ENCODE data around the gene FLNB. TPM values are rescaled to one million over a fixed set of nuclear protein-coding genes. Genes with fewer than 3 reads are reported as not detected.

The FLNB gene
- total RNA-seq, 1 donor from 2014 or later, result 40.4 TPM

DNA sequence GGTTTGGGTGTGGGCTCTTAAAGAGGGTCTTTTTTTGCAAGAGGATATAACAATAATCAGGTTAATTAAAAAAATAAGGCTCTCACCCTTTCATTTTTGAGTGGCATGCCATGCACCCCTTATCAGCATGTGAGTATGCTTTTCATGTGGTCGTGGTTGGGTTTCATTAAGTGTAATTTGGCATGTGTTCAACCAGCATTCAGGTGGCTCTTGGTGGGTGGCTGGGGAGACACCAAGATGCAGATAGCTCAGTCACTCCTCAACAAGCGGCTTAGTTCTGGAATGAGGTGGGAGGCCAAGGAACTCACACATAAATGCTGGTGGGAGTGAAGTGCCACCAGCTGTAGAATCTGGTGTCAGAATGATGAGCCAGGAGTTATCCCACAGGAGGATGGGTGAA lies 66.8 kb downstream of the FLNB start:
- H3K4me3 Mint-ChIP-seq, result no peak overlapping the region
- no peaks in the 10 kb centered on the region for H3K27me3 Mint-ChIP-seq (ENCODE audit: low read depth)
- no peak overlapping the region for H3K27ac Mint-ChIP-seq (ENCODE audit: unreplicated experiment)

DNA sequence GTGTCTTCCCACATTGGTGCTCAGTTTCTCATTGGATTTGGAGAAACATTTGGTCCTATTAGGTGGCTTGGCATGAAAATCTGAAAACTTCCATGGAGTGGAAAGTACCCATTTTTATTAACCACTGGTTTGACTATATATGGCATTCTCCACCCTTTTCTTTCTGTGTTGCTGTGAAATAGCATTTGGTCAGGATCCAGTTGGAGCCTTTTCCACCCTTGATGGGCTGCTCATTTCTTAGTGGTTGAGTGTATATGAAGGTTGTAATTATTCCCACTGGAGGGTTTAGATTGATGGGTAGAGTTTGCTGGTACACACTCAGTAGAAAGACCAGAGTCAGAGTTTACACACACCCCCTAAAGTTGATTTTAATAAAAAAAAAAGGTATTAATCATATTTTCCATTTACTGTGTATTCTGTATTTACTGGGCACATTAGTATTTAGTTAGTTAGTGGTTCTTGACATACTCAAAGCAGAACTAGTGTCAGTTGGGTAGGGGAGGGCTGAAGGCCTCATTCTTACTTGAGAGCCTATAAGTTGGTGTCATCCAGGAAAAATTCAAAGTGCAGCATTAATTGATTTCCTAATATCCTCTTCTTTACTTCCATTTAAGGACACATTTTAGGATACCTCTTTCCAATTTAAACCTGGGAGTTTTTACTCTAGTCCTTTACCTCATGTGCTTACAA lies 69.5 kb downstream of the FLNB start:
- Mint-ChIP-seq H3K27ac (ENCODE audit: unreplicated experiment) (no peak overlapping the region), H3K36me3 (ENCODE audit: low read depth) (peaks cover 9% of the 10 kb centered on the region), H3K4me3 (no peak overlapping the region), H3K9me3 (no peaks in the 10 kb centered on the region), H3K4me1 (peaks cover 7% of the 10 kb centered on the region), H3K27me3 (ENCODE audit: low read depth) (no peaks in the 10 kb centered on the region)
- DNase-seq (ENCODE audit: low read depth, low spot score), result no peak
- TF ChIP-seq, protein P1, sequence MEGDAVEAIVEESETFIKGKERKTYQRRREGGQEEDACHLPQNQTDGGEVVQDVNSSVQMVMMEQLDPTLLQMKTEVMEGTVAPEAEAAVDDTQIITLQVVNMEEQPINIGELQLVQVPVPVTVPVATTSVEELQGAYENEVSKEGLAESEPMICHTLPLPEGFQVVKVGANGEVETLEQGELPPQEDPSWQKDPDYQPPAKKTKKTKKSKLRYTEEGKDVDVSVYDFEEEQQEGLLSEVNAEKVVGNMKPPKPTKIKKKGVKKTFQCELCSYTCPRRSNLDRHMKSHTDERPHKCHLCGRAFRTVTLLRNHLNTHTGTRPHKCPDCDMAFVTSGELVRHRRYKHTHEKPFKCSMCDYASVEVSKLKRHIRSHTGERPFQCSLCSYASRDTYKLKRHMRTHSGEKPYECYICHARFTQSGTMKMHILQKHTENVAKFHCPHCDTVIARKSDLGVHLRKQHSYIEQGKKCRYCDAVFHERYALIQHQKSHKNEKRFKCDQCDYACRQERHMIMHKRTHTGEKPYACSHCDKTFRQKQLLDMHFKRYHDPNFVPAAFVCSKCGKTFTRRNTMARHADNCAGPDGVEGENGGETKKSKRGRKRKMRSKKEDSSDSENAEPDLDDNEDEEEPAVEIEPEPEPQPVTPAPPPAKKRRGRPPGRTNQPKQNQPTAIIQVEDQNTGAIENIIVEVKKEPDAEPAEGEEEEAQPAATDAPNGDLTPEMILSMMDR (conservative IDR thresholded peaks at IDR 0.05), result no peak

More for the DNA sequence above, 66.8 kb downstream of the FLNB start:
- Mint-ChIP-seq H3K36me3 (ENCODE audit: low read depth) (peaks cover 7% of the 10 kb centered on the region), H3K9me3 (no peaks in the 10 kb centered on the region), H3K4me1 (peaks cover 4% of the 10 kb centered on the region)
- no peak for DNase-seq (ENCODE audit: low read depth, low spot score)
- TF ChIP-seq, protein P1 (conservative IDR thresholded peaks at IDR 0.05), result no peak

DNA sequence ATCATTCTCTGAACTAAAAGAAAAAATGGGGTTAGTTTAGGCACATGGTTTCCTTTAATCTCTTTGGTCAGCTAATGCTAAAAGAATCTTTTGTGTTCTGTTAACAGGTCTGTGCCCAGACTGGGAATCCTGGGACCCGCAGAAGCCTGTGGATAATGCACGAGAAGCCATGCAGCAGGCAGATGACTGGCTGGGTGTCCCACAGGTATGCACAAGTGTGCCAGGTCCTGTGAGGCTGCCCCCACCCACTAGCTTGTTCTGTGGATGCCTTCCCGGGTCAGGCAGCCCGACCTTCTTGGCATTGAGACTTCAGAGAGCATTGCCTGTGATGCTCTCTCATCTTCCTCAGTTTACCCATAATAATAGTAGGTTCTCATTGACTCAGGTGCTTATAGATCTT lies 70.4 kb downstream of the FLNB start:
- Mint-ChIP-seq H3K4me3 (no peak overlapping the region), H3K4me1 (peaks cover 7% of the 10 kb centered on the region), H3K27ac (ENCODE audit: unreplicated experiment) (no peak overlapping the region), H3K9me3 (no peaks in the 10 kb centered on the region), H3K27me3 (ENCODE audit: low read depth) (no peaks in the 10 kb centered on the region), H3K36me3 (ENCODE audit: low read depth) (peaks cover 9% of the 10 kb centered on the region)
- no peak for DNase-seq (ENCODE audit: low read depth, low spot score)
- TF ChIP-seq, protein P1 (conservative IDR thresholded peaks at IDR 0.05), result no peak

DNA sequence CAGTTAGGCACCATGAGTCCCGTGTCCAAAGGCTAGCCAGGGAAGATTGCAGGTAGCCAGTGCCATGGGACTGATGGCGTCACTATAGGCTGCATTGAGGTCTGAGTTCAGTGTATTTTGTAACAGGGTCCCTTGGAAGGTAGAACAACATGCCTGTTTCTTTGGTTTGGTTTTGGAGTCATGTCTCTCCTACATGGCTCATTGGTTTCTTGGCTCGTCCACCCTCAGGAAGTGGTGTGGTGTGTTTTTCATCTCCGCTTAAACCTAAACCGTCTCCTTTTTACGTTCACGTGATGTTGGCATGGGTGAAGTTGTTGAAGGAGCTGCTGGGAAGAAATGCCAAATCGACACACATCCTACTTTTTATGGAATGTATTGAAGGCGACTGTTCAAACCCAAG lies 71.6 kb downstream of the FLNB start:
- Mint-ChIP-seq H3K9me3 (no peaks in the 10 kb centered on the region), H3K27ac (ENCODE audit: unreplicated experiment) (no peak overlapping the region), H3K4me3 (no peak overlapping the region), H3K4me1 (peaks cover 7% of the 10 kb centered on the region), H3K27me3 (ENCODE audit: low read depth) (no peaks in the 10 kb centered on the region), H3K36me3 (ENCODE audit: low read depth) (peaks cover 9% of the 10 kb centered on the region)
- no peak for DNase-seq (ENCODE audit: low read depth, low spot score)
- TF ChIP-seq, protein P1 (conservative IDR thresholded peaks at IDR 0.05), result no peak

DNA sequence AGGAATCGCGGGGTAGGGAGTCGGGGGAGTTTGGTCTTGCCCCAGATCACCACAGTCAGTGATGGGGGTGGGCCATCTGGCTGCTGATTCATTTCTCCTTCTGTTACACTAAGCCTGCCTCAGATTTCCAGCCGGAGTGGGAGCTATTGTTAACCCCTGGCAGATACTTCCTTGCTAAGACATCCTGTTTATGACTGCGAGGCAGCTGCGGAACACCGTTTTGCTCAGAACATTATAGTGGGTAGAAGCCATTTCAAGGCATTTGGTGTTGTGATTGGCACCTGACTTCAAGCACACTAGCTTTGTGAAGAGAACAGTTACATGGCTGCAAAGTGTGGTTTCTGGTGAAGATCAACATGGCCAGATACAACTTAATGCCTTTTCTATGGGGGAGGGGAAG lies 73.8 kb downstream of the FLNB start:
- no peak for DNase-seq (ENCODE audit: low read depth, low spot score)
- peak overlapping the region; percentile 28 for H3K27ac Mint-ChIP-seq (ENCODE audit: unreplicated experiment)
- H3K27me3 Mint-ChIP-seq (ENCODE audit: low read depth), result no peaks in the 10 kb centered on the region
- peaks cover 9% of the 10 kb centered on the region for H3K36me3 Mint-ChIP-seq (ENCODE audit: low read depth)
- H3K4me1 Mint-ChIP-seq, result peaks cover 7% of the 10 kb centered on the region
- H3K9me3 Mint-ChIP-seq, result no peaks in the 10 kb centered on the region
- TF ChIP-seq, protein P1 (conservative IDR thresholded peaks at IDR 0.05), result no peak
- H3K4me3 Mint-ChIP-seq, result no peak overlapping the region

Data from neural crest cell (in vitro differentiated cells).